Mucosa of rectum (tissue), 2 donors: ENCODE data around the gene VAV3.

Source experiments
- H3K27ac ChIP-seq, 2 donors: one replicate each; pipeline ENCODE4 v1.7.0; 2013; ENCODE audit warnings: inconsistent platforms in 2 of 2, low read depth in 2 of 2, low read length in 2 of 2
- H3K27me3 ChIP-seq, 2 donors: one replicate each; pipeline ENCODE4 v1.7.0; 2013; ENCODE audit warnings: low read length in 2 of 2; ENCODE audit not compliant: control insufficient read depth in 2 of 2, insufficient read depth in 2 of 2
- H3K36me3 ChIP-seq, 2 donors: one replicate each; pipeline ENCODE4 v1.7.0; 2013; ENCODE audit warnings: low read length in 2 of 2; ENCODE audit not compliant: control insufficient read depth in 2 of 2, insufficient read depth in 2 of 2
- H3K4me1 ChIP-seq, 2 donors: one replicate each; pipeline ENCODE4 v1.7.0; 2013; ENCODE audit warnings: low read length in 2 of 2, mild to moderate bottlenecking in 1 of 2; ENCODE audit not compliant: control insufficient read depth in 2 of 2, insufficient read depth in 2 of 2
- H3K4me3 ChIP-seq, 2 donors: one replicate each; pipeline ENCODE4 v1.7.0; 2013; ENCODE audit warnings: low read length in 2 of 2
- H3K9ac ChIP-seq, 2 donors: one replicate each; pipeline ENCODE4 v1.7.0; 2013; ENCODE audit warnings: low read length in 2 of 2, low read depth in 1 of 2, mild to moderate bottlenecking in 1 of 2
- H3K9me3 ChIP-seq, 2 donors: one replicate each; pipeline ENCODE4 v1.7.0; 2013; ENCODE audit warnings: low read length in 2 of 2; ENCODE audit not compliant: control insufficient read depth in 2 of 2
- donor health status: healthy.
- donor health status: Normal muscosa, but diverticular disease.

VAV3 gene

DNA sequence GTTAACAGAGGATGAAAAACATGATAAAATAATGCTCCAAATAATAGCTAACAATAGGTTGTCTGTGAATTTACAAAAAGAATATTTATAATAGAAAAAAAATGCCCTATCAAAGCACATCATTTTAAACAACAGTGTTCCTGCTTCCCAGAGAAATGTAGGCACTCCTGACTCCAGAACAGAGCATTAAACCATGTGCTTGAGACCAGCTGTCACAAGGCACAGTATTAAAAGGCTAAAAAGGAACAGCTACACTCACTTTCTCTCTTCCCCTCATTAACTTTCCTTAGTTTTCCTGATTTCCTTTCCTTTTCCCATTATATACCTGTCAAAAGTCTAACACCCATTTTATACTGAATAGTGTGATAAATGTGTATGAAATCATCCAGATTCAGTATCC lies 10.9 kb downstream of the VAV3 start:
- Histone ChIP-seq H3K4me1 (peaks cover 0 to 2% of the 10 kb centered on the region in 2 donors), H3K27me3 (no peaks in the 10 kb centered on the region), H3K9ac (no peak overlapping the region), H3K36me3 (no peaks in the 10 kb centered on the region), H3K9me3 (no peaks in the 10 kb centered on the region), H3K27ac (no peak overlapping the region), H3K4me3 (no peak overlapping the region)

DNA sequence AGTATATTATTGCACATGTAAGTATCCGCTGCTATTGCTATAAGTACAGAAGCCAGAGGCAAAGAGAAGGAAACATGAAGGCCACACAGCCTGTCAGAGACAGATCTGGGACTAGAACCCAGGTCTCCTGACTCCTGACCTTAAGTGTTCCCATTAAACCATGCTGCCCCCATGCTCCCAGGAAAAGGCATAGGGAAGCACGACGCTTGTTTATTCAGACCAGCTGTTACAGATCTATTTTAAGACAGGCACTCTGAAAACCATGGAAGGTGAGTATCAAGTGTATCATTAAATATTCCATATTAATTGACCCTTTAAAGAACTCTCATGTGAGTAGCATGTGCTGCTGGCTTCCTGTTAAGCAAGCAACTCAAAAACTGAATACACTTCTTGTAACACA lies 11.4 kb downstream of the VAV3 start:
- Histone ChIP-seq H3K36me3 (no peaks in the 10 kb centered on the region), H3K4me1 (peaks cover 0 to 2% of the 10 kb centered on the region in 2 donors), H3K27ac (no peak overlapping the region)

DNA sequence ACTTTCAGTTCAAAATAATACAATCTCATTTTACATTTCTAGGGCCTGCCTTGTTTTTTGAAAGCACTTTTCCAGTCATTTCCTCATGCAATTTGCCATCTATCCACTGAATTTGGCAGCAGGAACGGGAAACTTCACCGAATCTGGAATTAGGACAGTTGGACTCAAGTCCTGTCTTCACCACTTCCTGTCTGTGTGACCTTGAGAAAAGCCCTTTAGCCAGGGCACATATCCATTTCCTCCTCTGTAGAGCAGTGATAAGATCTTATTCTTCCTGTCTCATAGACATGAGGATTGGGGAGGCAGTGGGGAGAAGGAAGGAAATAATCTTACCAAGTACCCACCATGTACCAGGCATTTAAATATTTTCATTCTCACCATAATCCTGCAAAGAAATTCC lies 12.0 kb downstream of the VAV3 start:
- no peak overlapping the region for H3K27ac ChIP-seq
- peaks cover 0 to 2% of the 10 kb centered on the region in 2 donors for H3K4me1 ChIP-seq
- no peak overlapping the region for H3K9ac ChIP-seq
- H3K36me3 ChIP-seq = no peaks in the 10 kb centered on the region
- H3K9me3 ChIP-seq = no peaks in the 10 kb centered on the region
- no peaks in the 10 kb centered on the region for H3K27me3 ChIP-seq
- H3K4me3 ChIP-seq = no peak overlapping the region

More for the DNA sequence above, 11.4 kb downstream of the VAV3 start:
- no peaks in the 10 kb centered on the region for H3K9me3 ChIP-seq
- H3K27me3 ChIP-seq = no peaks in the 10 kb centered on the region
- H3K4me3 ChIP-seq = no peak overlapping the region
- H3K9ac ChIP-seq = no peak overlapping the region

GRCh38 chr1:107950464-107950863 lies 14.5 kb downstream of the VAV3 start:
- H3K4me3 ChIP-seq = no peak overlapping the region
- no peak overlapping the region for H3K27ac ChIP-seq
- H3K9me3 ChIP-seq = no peaks in the 10 kb centered on the region
- H3K4me1 ChIP-seq = peaks cover 0 to 2% of the 10 kb centered on the region in 2 donors
- H3K36me3 ChIP-seq = no peaks in the 10 kb centered on the region
- H3K27me3 ChIP-seq = no peaks in the 10 kb centered on the region
- H3K9ac ChIP-seq = no peak overlapping the region

- Histone ChIP-seq H3K27me3 (no peaks in the 10 kb centered on the region), H3K9ac (no peak overlapping the region), H3K36me3 (no peaks in the 10 kb centered on the region), H3K4me3 (no peak overlapping the region), H3K27ac (no peak overlapping the region), H3K9me3 (no peaks in the 10 kb centered on the region), H3K4me1 (peaks cover 0 to 2% of the 10 kb centered on the region in 2 donors)
Observed at GRCh38 chr1:107949467-107950253, 15.3 kb downstream of the VAV3 start.

GRCh38 chr1:107946794-107947193 lies 18.2 kb downstream of the VAV3 start:
- Histone ChIP-seq H3K4me3 (no peak overlapping the region), H3K36me3 (no peaks in the 10 kb centered on the region), H3K9me3 (no peaks in the 10 kb centered on the region), H3K27me3 (no peaks in the 10 kb centered on the region), H3K27ac (no peak overlapping the region), H3K4me1 (no peaks in the 10 kb centered on the region), H3K9ac (no peak overlapping the region)

- Histone ChIP-seq H3K36me3 (no peaks in the 10 kb centered on the region), H3K9me3 (no peaks in the 10 kb centered on the region), H3K4me1 (no peaks in the 10 kb centered on the region), H3K4me3 (no peak overlapping the region), H3K9ac (no peak overlapping the region), H3K27ac (no peak overlapping the region), H3K27me3 (no peaks in the 10 kb centered on the region)
Observed at GRCh38 chr1:107943694-107944093, 21.3 kb downstream of the VAV3 start.

DNA sequence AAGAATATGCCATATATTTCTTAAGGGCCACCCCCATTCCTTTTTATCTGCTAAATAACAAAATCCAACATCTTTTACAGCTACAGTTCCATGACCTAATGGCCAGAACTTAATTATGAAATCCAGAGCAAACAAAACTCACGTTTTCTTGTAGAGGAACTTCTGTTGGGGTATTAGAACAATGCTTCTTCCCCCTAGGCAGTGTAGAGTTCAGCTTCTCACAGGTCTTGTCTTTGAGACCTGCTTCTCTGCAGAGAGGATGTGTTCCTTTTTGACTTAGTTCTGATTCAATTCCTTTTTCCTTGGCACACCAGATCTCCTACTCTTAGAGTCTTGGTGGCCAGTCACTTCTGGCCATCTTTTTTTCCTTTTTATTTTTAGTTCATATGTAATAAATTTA lies 22.2 kb downstream of the VAV3 start:
- no peaks in the 10 kb centered on the region for H3K27me3 ChIP-seq
- H3K9ac ChIP-seq = no peak overlapping the region
- H3K4me3 ChIP-seq = no peak overlapping the region
- no peaks in the 10 kb centered on the region for H3K9me3 ChIP-seq
- no peak overlapping the region for H3K27ac ChIP-seq
- no peaks in the 10 kb centered on the region for H3K36me3 ChIP-seq
- no peaks in the 10 kb centered on the region for H3K4me1 ChIP-seq

- Histone ChIP-seq H3K36me3 (no peaks in the 10 kb centered on the region), H3K4me1 (peaks cover 0 to 1% of the 10 kb centered on the region in 2 donors), H3K9ac (no peak overlapping the region), H3K27me3 (no peaks in the 10 kb centered on the region), H3K9me3 (no peaks in the 10 kb centered on the region), H3K27ac (no peak overlapping the region), H3K4me3 (no peak overlapping the region)
Observed at GRCh38 chr1:107941531-107941930, 23.4 kb downstream of the VAV3 start.

- Histone ChIP-seq H3K36me3 (no peaks in the 10 kb centered on the region), H3K4me3 (no peak overlapping the region), H3K9ac (no peak overlapping the region), H3K9me3 (no peaks in the 10 kb centered on the region), H3K27ac (no peak overlapping the region), H3K27me3 (no peaks in the 10 kb centered on the region), H3K4me1 (peaks cover 0 to 2% of the 10 kb centered on the region in 2 donors)
Observed at GRCh38 chr1:107941123-107941522, 23.9 kb downstream of the VAV3 start.
